CD4-positive, alpha-beta memory T cell (primary cell): ENCODE data around the gene FXYD3. TPM values are rescaled to one million over a fixed set of nuclear protein-coding genes. Genes with fewer than 3 reads are reported as not detected.
A peak's percentile ranks its signal among the peaks of the same experiment; 100 is the strongest.

ENCODE experiments used
- CTCF ChIA-PET: fragments of 350-600 bp; sonication (Branson Sonifier 250); formaldehyde crosslinking; loops from one replicate; lab custom pipeline; 2021; ENCODE audit warnings: inconsistent platforms; ENCODE audit not compliant: partially characterized antibody; lab: Charles Lee
- POLR2A ChIA-PET: fragments of 350-600 bp; sonication (Branson Sonifier 250); formaldehyde crosslinking; loops from one replicate; lab custom pipeline; 2021; ENCODE audit not compliant: partially characterized antibody; lab: Charles Lee
- DNase-seq, 5 donors: peaks; one replicate each; pipeline versions ENCODE4 v3.0.0 to v3.0.0-alpha.2; 2020 to 2022; ENCODE audit warnings: mixed read lengths in 1 of 5
- H3K27ac ChIP-seq: one replicate; pipeline ENCODE4 v1.7.0; 2013; ENCODE audit warnings: low read depth, low read length
- H3K27me3 ChIP-seq: 2 replicates; pipeline ENCODE4 v1.7.0; 2013; ENCODE audit warnings: mild to moderate bottlenecking, low read length, moderate library complexity; ENCODE audit not compliant: insufficient read depth
- H3K36me3 ChIP-seq: 2 replicates; pipeline ENCODE4 v1.7.0; 2013; ENCODE audit warnings: mild to moderate bottlenecking, low read length, moderate library complexity; ENCODE audit not compliant: insufficient read depth
- H3K4me1 ChIP-seq: 2 replicates; pipeline ENCODE4 v1.7.0; 2013; ENCODE audit warnings: mild to moderate bottlenecking, low read length, moderate library complexity; ENCODE audit not compliant: insufficient read depth
- H3K4me3 ChIP-seq, 2 donors: one replicate each; pipeline ENCODE4 v1.7.0; 2013; ENCODE audit warnings: low read length in 2 of 2, mild to moderate bottlenecking in 1 of 2
- H3K9me3 ChIP-seq, 2 donors: one replicate each; pipeline ENCODE4 v1.7.0; 2013; ENCODE audit warnings: low read length in 2 of 2, control low read depth in 1 of 2; ENCODE audit not compliant: control insufficient read depth in 1 of 2
- H3K27ac Mint-ChIP-seq, 7 donors: one replicate each; pipeline ENCODE4 v1.8.0; 2020 to 2021; ENCODE audit warnings: mixed read lengths in 7 of 7, mild to moderate bottlenecking in 6 of 7, inconsistent platforms in 3 of 7, moderate library complexity in 3 of 7
- H3K27me3 Mint-ChIP-seq, 2 donors: one replicate each; pipeline ENCODE4 v1.8.0; 2020 to 2021; ENCODE audit warnings: mixed read lengths in 2 of 2
- H3K36me3 Mint-ChIP-seq, 2 donors: one replicate each; pipeline ENCODE4 v1.8.0; 2020 to 2021; ENCODE audit warnings: mixed read lengths in 2 of 2, inconsistent platforms in 1 of 2, mild to moderate bottlenecking in 1 of 2
- H3K4me1 Mint-ChIP-seq, 4 donors: one replicate each; pipeline ENCODE4 v1.8.0; 2020 to 2021; ENCODE audit warnings: mixed read lengths in 4 of 4, mild to moderate bottlenecking in 1 of 4
- H3K4me3 Mint-ChIP-seq, 8 donors: one replicate each; pipeline ENCODE4 v1.8.0; 2020 to 2021; ENCODE audit warnings: mixed read lengths in 8 of 8, mild to moderate bottlenecking in 7 of 8, moderate library complexity in 6 of 8, inconsistent platforms in 3 of 8
- H3K9me3 Mint-ChIP-seq, 8 donors: one replicate each; pipeline ENCODE4 v1.8.0; 2020 to 2021; ENCODE audit warnings: mixed read lengths in 8 of 8, mild to moderate bottlenecking in 5 of 8, inconsistent platforms in 3 of 8, moderate library complexity in 1 of 8
- intact Hi-C: fragments of 100-400 bp; cut with micrococcal nuclease; formaldehyde crosslinking; loops from one replicate; pipeline ENCODE4 v1.15.1; 2023
- polyA plus RNA-seq, 2 donors: library from polyadenylated mRNA; unstranded; fragments of 300-500 nt; fragmentation: Illumina TruSeq; gene quantifications; one replicate each; pipeline ENCODE4 v1.2.3, GENCODE V29; 2021
- total RNA-seq, 2 experiments: library from RNA; stranded (reverse); gene quantifications; one replicate each; pipeline ENCODE4 v1.2.3, GENCODE V29; 2021

FXYD3 gene
- total and polyA plus RNA-seq, 4 experiments from 2014 or later, result not detected

- POLR2A ChIA-PET, result interaction anchor here (1.4 kb wide), 1 partner anchor 13 kb away, joined by 6 read pairs; no protein-coding TSS in a partner anchor
- H3K27ac ChIP-seq, result no peak overlapping the region
- no peaks in the 10 kb centered on the region for H3K36me3 ChIP-seq
- peaks cover 14 to 38% (median 23%) of the 10 kb centered on the region in 4 donors for H3K4me1 Mint-ChIP-seq
- no peaks in the 10 kb centered on the region for H3K27me3 ChIP-seq
- no peak overlapping the region for H3K4me3 Mint-ChIP-seq
- intact Hi-C loops, result no loop called here
- peak overlapping the region in 3 of 7 donors; percentile 22 to 51 (median 30) for H3K27ac Mint-ChIP-seq
- no peak overlapping the region for H3K4me3 ChIP-seq
- no peaks in the 10 kb centered on the region for H3K9me3 ChIP-seq
- no peak for DNase-seq
- peaks cover 15% of the 10 kb centered on the region for H3K4me1 ChIP-seq
- CTCF ChIA-PET, result interaction anchor here (0.6 to 3.6 kb wide), 6 partner anchors 9 to 133 kb away, joined by 3 to 20 read pairs (median 4); partner anchors contain the start of genes FXYD3 and FXYD5
- H3K27me3 Mint-ChIP-seq, result no peaks in the 10 kb centered on the region
- peaks cover 2 to 4% of the 10 kb centered on the region in 2 donors for H3K36me3 Mint-ChIP-seq
- peaks cover 0 to 8% (median 0%) of the 10 kb centered on the region in 8 donors for H3K9me3 Mint-ChIP-seq
Observed at GRCh38 chr19:35136977-35137702, 21.5 kb downstream of the FXYD3 start.

DNA sequence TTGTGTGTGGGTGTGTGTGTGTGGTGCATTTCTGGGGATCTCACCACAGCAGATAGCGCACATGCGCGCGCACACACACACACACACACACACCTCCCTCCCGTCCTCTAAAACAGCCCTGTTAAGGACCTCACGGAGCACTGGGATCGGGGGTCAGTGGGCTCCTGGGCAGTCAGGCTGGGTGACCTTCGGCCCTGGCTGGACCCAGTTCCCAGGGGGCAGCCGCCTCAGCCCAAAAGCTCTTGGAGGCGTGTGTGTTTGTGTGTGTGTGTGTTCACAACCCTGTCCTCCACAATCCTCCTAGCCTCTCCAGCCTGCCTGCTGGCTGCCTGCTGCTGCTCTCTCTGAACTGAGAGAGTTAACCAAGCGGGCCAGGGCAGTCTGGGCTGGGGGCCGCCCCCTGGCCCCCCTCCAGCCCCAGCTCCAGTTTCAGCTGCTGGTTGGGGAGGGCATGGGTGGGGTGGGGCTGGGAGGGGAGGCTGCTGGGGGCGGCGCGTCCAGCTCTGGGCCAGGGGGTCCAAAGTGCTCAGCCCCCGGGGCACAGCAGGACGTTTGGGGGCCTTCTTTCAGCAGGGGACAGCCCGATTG, 22.8 kb downstream of the FXYD3 start, which contains the start of gene FXYD1:
FXYD1 (plus strand) TSS at position 520 of the 588 bp plus-strand sequence. CDS start 1,256 bp downstream, outside the sequence.
- H3K27me3 ChIP-seq, result no peaks in the 10 kb centered on the region
- no peaks in the 10 kb centered on the region for H3K27me3 Mint-ChIP-seq
- no peaks in the 10 kb centered on the region for H3K9me3 ChIP-seq
- no peak within 1 kb of the TSS for H3K27ac ChIP-seq
- peaks cover 0 to 1% (median 0%) of the 10 kb centered on the region in 8 donors for H3K9me3 Mint-ChIP-seq
- intact Hi-C loops, result no loop called here
- peak within 1 kb of the TSS in 1 of 8 donors; percentile 49 for H3K4me3 Mint-ChIP-seq
- H3K36me3 ChIP-seq, result no peaks in the 10 kb centered on the region
- DNase-seq, result no peak
- H3K27ac Mint-ChIP-seq, result peak within 1 kb of the TSS in 2 of 7 donors; percentile 15 to 52
- H3K4me3 ChIP-seq, result no peak within 1 kb of the TSS
- CTCF ChIA-PET, result no interaction called here
- POLR2A ChIA-PET, result interaction anchor here (0.6 kb wide), 1 partner anchor 11 kb away, joined by 3 read pairs; no protein-coding TSS in a partner anchor
- H3K4me1 ChIP-seq, result peaks cover 25% of the 10 kb centered on the region
- H3K36me3 Mint-ChIP-seq, result peaks cover 2 to 4% of the 10 kb centered on the region in 2 donors
- H3K4me1 Mint-ChIP-seq, result peaks cover 14 to 42% (median 27%) of the 10 kb centered on the region in 4 donors

- Histone ChIP-seq H3K27me3 (no peaks in the 10 kb centered on the region), H3K4me3 (no peak overlapping the region), H3K4me1 (peaks cover 45% of the 10 kb centered on the region), H3K9me3 (no peaks in the 10 kb centered on the region), H3K27ac (no peak overlapping the region), H3K36me3 (no peaks in the 10 kb centered on the region)
- H3K4me1 Mint-ChIP-seq, result peaks cover 27 to 57% (median 43%) of the 10 kb centered on the region in 4 donors
- POLR2A ChIA-PET, result interaction anchor here (1.0 to 6.8 kb wide), 12 partner anchors 14 to 407 kb away, joined by 3 to 112 read pairs (median 20); partner anchors contain the start of genes FXYD5, USF2 and ZNF181
- H3K36me3 Mint-ChIP-seq, result peaks cover 0 to 2% of the 10 kb centered on the region in 2 donors
- no peak for DNase-seq
- H3K27me3 Mint-ChIP-seq, result no peaks in the 10 kb centered on the region
- H3K9me3 Mint-ChIP-seq, result peaks cover 0 to 1% (median 0%) of the 10 kb centered on the region in 8 donors
- peak overlapping the region in 6 of 7 donors; percentile 29 to 90 (median 86) for H3K27ac Mint-ChIP-seq
- H3K4me3 Mint-ChIP-seq, result peak overlapping the region in 4 of 8 donors; percentile 41 to 69 (median 64)
- intact Hi-C loops, result loop anchor here (2.0 to 10.0 kb wide), 5 partner anchors 26 to 204 kb away; partner anchors contain the start of genes FFAR1, FXYD3 and LSR
- CTCF ChIA-PET, result interaction anchor here (0.6 to 5.6 kb wide), 8 partner anchors 13 to 127 kb away, joined by 3 to 90 read pairs (median 14); partner anchors contain the start of genes FXYD3 and FXYD5
Observed at GRCh38 chr19:35140207-35140961, 24.8 kb downstream of the FXYD3 start.

DNA sequence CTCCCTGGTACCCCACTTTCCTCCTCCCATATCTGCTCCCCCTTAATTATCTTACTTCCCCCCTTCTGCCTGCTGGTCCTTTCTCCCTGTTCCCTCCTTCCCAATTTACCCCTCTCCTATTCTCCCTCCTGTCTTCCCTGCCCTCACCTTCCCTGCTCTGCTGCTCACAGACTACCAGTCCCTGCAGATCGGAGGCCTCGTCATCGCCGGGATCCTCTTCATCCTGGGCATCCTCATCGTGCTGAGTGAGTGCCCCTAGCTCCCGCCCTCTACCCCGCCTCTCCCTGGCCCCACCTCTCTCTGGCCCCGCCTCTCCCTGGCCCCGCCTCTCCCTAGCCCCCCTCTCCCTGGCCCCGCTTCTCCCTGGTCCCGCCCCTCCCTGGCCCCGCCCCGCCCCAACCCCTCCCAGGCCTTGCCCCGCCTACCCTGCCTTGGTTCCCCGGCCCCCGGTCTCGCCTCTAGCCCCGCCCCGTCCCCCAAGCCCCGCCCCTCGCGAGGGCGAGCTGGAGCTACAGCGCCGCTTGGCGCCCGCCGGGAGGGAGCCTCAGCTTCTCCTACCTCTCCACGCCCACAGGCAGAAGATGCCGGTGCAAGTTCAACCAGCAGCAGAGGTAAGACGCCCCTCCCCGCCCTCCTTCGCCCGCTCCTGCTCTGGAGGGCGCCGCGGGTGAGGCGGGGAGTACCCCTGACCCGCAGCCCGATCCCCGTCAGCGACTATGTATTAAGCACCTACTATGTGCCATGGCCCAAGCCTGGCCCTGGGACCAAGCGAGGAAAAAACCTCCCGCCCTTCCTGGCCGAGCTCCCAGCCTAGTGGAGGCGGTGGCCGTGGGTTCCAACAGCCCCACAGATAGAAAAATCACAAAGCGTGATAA, 25.6 kb downstream of the FXYD3 start:
- Histone ChIP-seq H3K27me3 (no peaks in the 10 kb centered on the region), H3K9me3 (no peaks in the 10 kb centered on the region), H3K4me1 (peaks cover 46% of the 10 kb centered on the region), H3K4me3 (peak overlapping the region; percentile 24 to 75), H3K27ac (no peak overlapping the region), H3K36me3 (no peaks in the 10 kb centered on the region)
- Mint-ChIP-seq H3K27ac (peak overlapping the region; percentile 88 to 96 (median 90)), H3K4me1 (peaks cover 28 to 53% (median 39%) of the 10 kb centered on the region in 4 donors), H3K9me3 (peaks cover 0 to 1% (median 0%) of the 10 kb centered on the region in 8 donors), H3K36me3 (peaks cover 0 to 2% of the 10 kb centered on the region in 2 donors), H3K27me3 (no peaks in the 10 kb centered on the region), H3K4me3 (peak overlapping the region; percentile 82 to 96 (median 88))
- ChIA-PET POLR2A (interaction anchor here (0.9 to 6.8 kb wide), 25 partner anchors 13 to 408 kb away, joined by 3 to 112 read pairs (median 5); partner anchors contain the start of genes FAM187B, FXYD5, USF2 and ZNF181), CTCF (interaction anchor here (0.6 to 5.6 kb wide), 36 partner anchors 12 to 502 kb away, joined by 3 to 90 read pairs (median 5); partner anchors contain the start of genes FXYD3 and FXYD5)
- intact Hi-C loops, result loop anchor here (1.0 to 10.0 kb wide), 8 partner anchors 12 to 204 kb away; partner anchors contain the start of genes FFAR1, FXYD3 and LSR
- DNase-seq, result peak; percentile 92 to 94 (median 93)

GRCh38 chr19:35141837-35142605, 26.4 kb downstream of the FXYD3 start:
- Mint-ChIP-seq H3K4me1 (peaks cover 28 to 54% (median 40%) of the 10 kb centered on the region in 4 donors), H3K9me3 (peaks cover 0 to 1% (median 0%) of the 10 kb centered on the region in 8 donors), H3K27ac (peak overlapping the region; percentile 88 to 96 (median 90)), H3K36me3 (peaks cover 0 to 2% of the 10 kb centered on the region in 2 donors), H3K4me3 (peak overlapping the region; percentile 82 to 96 (median 88)), H3K27me3 (no peaks in the 10 kb centered on the region)
- DNase-seq, result peak in 1 of 5 donors; percentile 22
- no peaks in the 10 kb centered on the region for H3K27me3 ChIP-seq
- H3K9me3 ChIP-seq, result no peaks in the 10 kb centered on the region
- H3K27ac ChIP-seq, result no peak overlapping the region
- CTCF ChIA-PET, result interaction anchor here (0.6 to 5.6 kb wide), 37 partner anchors 11 to 501 kb away, joined by 3 to 90 read pairs (median 5); partner anchors contain the start of genes FXYD3 and FXYD5
- intact Hi-C loops, result loop anchor here (1.0 to 10.0 kb wide), 9 partner anchors 11 to 203 kb away; partner anchors contain the start of genes FFAR1, FXYD3, LSR and USF2
- H3K4me1 ChIP-seq, result peaks cover 46% of the 10 kb centered on the region
- peak overlapping the region; percentile 42 to 75 for H3K4me3 ChIP-seq
- POLR2A ChIA-PET, result interaction anchor here (0.6 to 6.8 kb wide), 25 partner anchors 13 to 408 kb away, joined by 3 to 112 read pairs (median 5); partner anchors contain the start of genes FAM187B, FXYD5, USF2 and ZNF181
- H3K36me3 ChIP-seq, result no peaks in the 10 kb centered on the region
